ENCODE measurements around the gene DNAH2.

- TF ChIP-seq, protein P1, sequence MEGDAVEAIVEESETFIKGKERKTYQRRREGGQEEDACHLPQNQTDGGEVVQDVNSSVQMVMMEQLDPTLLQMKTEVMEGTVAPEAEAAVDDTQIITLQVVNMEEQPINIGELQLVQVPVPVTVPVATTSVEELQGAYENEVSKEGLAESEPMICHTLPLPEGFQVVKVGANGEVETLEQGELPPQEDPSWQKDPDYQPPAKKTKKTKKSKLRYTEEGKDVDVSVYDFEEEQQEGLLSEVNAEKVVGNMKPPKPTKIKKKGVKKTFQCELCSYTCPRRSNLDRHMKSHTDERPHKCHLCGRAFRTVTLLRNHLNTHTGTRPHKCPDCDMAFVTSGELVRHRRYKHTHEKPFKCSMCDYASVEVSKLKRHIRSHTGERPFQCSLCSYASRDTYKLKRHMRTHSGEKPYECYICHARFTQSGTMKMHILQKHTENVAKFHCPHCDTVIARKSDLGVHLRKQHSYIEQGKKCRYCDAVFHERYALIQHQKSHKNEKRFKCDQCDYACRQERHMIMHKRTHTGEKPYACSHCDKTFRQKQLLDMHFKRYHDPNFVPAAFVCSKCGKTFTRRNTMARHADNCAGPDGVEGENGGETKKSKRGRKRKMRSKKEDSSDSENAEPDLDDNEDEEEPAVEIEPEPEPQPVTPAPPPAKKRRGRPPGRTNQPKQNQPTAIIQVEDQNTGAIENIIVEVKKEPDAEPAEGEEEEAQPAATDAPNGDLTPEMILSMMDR (IDR thresholded peaks at IDR 0.05): no peak
- no peak for TF ChIP-seq POLR2A (IDR thresholded peaks at IDR 0.05)
Observed at GRCh38 chr17:7756968-7757367, 39.4 kb downstream of the DNAH2 start.
